HepG2 (cell line): Measurements from ENCODE around the gene DHRS9. TPM values are rescaled to one million over a fixed set of nuclear protein-coding genes. Genes with fewer than 3 reads are reported as not detected.

Experiments
- ATAC-seq: fragments of 200-7000 bp; cut with Tn5 transposase; 3 replicates; pipeline ENCODE4 v1.9.1; 2020; ENCODE audit warnings: mild to moderate bottlenecking, moderate library complexity
- BruUV-seq: library from RNA; stranded (reverse); fragments of 400-500 nt; replicated peaks from 2 replicates; lab custom pipeline; 2021; lab: Mats Ljungman, UMichigan
- CTCF ChIA-PET: fragments of 300-600 bp; formaldehyde crosslinking; extraction: SDS; loops from one replicate; lab custom pipeline; 2021; ENCODE audit warnings: low total read pairs, inconsistent platforms, low intra/inter-chr PET ratio; lab: Yijun Ruan, JAX
- POLR2A ChIA-PET: fragments of 350-600 bp; sonication (Branson Sonifier 250); formaldehyde crosslinking; loops from one replicate; lab custom pipeline; 2020; ENCODE audit warnings: antibody characterized with exemption, inconsistent platforms; lab: Yijun Ruan, JAX
- DNase-seq: peaks from one replicate; pipeline ENCODE4 v3.0.0-alpha.2; 2015; ENCODE audit warnings: low spot score
- FAIRE-seq: peaks from 3 replicates; lab custom pipeline; 2011; peaks lifted over from hg19 to GRCh38; lab: Jason Lieb, UNC
- H2AFZ ChIP-seq: one replicate; pipeline ENCODE4 v1.6.1; 2011; ENCODE audit warnings: low read length, inconsistent platforms
- H3K27ac ChIP-seq: fragments of 300-600 bp; 3 replicates; pipeline ENCODE4 v1.8.0; 2011; ENCODE audit warnings: mixed run types, mild to moderate bottlenecking, mixed read lengths, low read length, inconsistent platforms; ENCODE audit not compliant: insufficient read depth; ENCODE audit errors: extremely low read length
- H3K27me3 ChIP-seq, 2 experiments: fragments of 200-600 bp in 1 of 2; 2 replicates in 1 of 2; 3 replicates in 1 of 2; pipeline versions ENCODE4 v1.6.0 to v1.8.0; 2011; ENCODE audit warnings: low read length in 2 of 2, mild to moderate bottlenecking in 2 of 2, moderate library complexity in 2 of 2, inconsistent platforms in 1 of 2; ENCODE audit not compliant: insufficient read depth in 2 of 2, control insufficient read depth in 1 of 2
- H3K36me3 ChIP-seq, 2 experiments: fragments of 200-600 bp in 1 of 2; replicated peaks in 1 of 2; 2 replicates in 1 of 2; 3 replicates in 1 of 2; pipeline versions ENCODE4 v1.5.1 to v1.8.0; 2011; ENCODE audit warnings: low read length in 2 of 2, inconsistent platforms in 1 of 2; ENCODE audit not compliant: insufficient read depth in 2 of 2, control insufficient read depth in 1 of 2
- H3K4me1 ChIP-seq: 2 replicates; pipeline ENCODE4 v1.5.1; 2012; ENCODE audit warnings: low read length, inconsistent platforms; ENCODE audit not compliant: insufficient read depth
- H3K4me2 ChIP-seq: 2 replicates; pipeline ENCODE4 v1.6.0; 2011; ENCODE audit warnings: low read depth, low read length, inconsistent platforms
- H3K4me3 ChIP-seq, 3 experiments: fragments of 200-600 bp in 1 of 3; sonication (generic), shearing (Covaris generic) in 1 of 3; replicated peaks in 1 of 3; 2 replicates each; pipeline ENCODE4 v1.5.1; 2011 to 2016; ENCODE audit warnings: low read length in 3 of 3, inconsistent platforms in 2 of 3, low read depth in 2 of 3, mild to moderate bottlenecking in 2 of 3, control low read depth in 1 of 3, mixed read lengths in 1 of 3; ENCODE audit not compliant: insufficient read depth in 1 of 3
- H3K79me2 ChIP-seq: one replicate; pipeline ENCODE4 v1.6.1; 2011; ENCODE audit warnings: low read length, inconsistent platforms; ENCODE audit not compliant: insufficient read depth
- H3K9ac ChIP-seq: 2 replicates; pipeline ENCODE4 v1.6.0; 2011; ENCODE audit warnings: mild to moderate bottlenecking, low read depth, low read length, inconsistent platforms; ENCODE audit not compliant: insufficient read depth
- H3K9me3 ChIP-seq: 2 replicates; pipeline ENCODE4 v1.5.1; 2012; ENCODE audit warnings: mild to moderate bottlenecking, low read length
- H4K20me1 ChIP-seq: 2 replicates; pipeline ENCODE4 v1.6.0; 2011; ENCODE audit warnings: inconsistent platforms, mild to moderate bottlenecking, low read length, moderate library complexity; ENCODE audit not compliant: insufficient read depth
- MAF1 ChIP-seq: sonication (generic); formaldehyde crosslinking; IDR thresholded peaks from 2 replicates; pipeline ENCODE4 v1.5.0; 2020; ENCODE audit warnings: missing genetic modification reagents, borderline replicate concordance
- NFE2L2 ChIP-seq: fragments of 150-350 bp; IDR thresholded peaks from 2 replicates; pipeline ENCODE4 v1.6.1; 2014; ENCODE audit warnings: low read length
- PCBP1 ChIP-seq: fragments of 200-400 bp; formaldehyde crosslinking; IDR thresholded peaks from 2 replicates; pipeline ENCODE4 v1.6.1; 2017; ENCODE audit warnings: mild to moderate bottlenecking, low read depth, low read length, borderline replicate concordance
- SUZ12 ChIP-seq: fragments of 150-350 bp; IDR thresholded peaks from 2 replicates; pipeline ENCODE4 v1.6.1; 2014; ENCODE audit warnings: low read depth, low read length
- THYN1 ChIP-seq: sonication (generic); formaldehyde crosslinking; IDR thresholded peaks from 2 replicates; pipeline ENCODE4 v1.8.1; 2023; ENCODE audit warnings: low read depth, mild to moderate bottlenecking, moderate library complexity, missing genetic modification reagents, borderline replicate concordance
- YEATS4 ChIP-seq: sonication (generic); formaldehyde crosslinking; IDR thresholded peaks from 2 replicates; pipeline ENCODE4 v1.4.0; 2020; ENCODE audit warnings: missing genetic modification reagents, borderline replicate concordance
- ZMYM4 ChIP-seq: sonication (generic); formaldehyde crosslinking; IDR thresholded peaks from 2 replicates; pipeline ENCODE4 v1.8.1; 2023; ENCODE audit warnings: mild to moderate bottlenecking, missing genetic modification reagents
- ZNF234 ChIP-seq: sonication (generic); formaldehyde crosslinking; conservative IDR thresholded peaks from 2 replicates; pipeline ENCODE4 v1.5.1; 2020; ENCODE audit warnings: mild to moderate bottlenecking, missing genetic modification reagents
- ZNF235 ChIP-seq: sonication (generic); formaldehyde crosslinking; IDR thresholded peaks from 2 replicates; pipeline ENCODE4 v1.8.1; 2023; ENCODE audit warnings: mild to moderate bottlenecking, missing genetic modification reagents, borderline replicate concordance
- ZNF567 ChIP-seq: sonication (generic); formaldehyde crosslinking; IDR thresholded peaks from 2 replicates; pipeline ENCODE4 v1.8.1; 2023; ENCODE audit warnings: mild to moderate bottlenecking, missing genetic modification reagents, borderline replicate concordance
- ZNF629 ChIP-seq: sonication (generic); formaldehyde crosslinking; conservative IDR thresholded peaks from 2 replicates; pipeline ENCODE4 v1.5.0; 2020; ENCODE audit warnings: missing genetic modification reagents
- ZNF703 ChIP-seq: sonication (generic); formaldehyde crosslinking; IDR thresholded peaks from 2 replicates; pipeline ENCODE4 v1.5.1; 2020; ENCODE audit warnings: missing genetic modification reagents, mild to moderate bottlenecking, moderate library complexity, borderline replicate concordance
- WGBS: methylation state at CpG from one replicate; pipeline ENCODE4 v1.1.6; 2017; ENCODE audit warnings: low lambda C conversion rate; 5-methylcytosine and 5-hydroxymethylcytosine counted together
- in situ Hi-C: cut with HindIII; loops from 2 replicates; pipeline ENCODE4 v1.10.0; 2017; ENCODE audit warnings: low pct_unique_long_range_greater_than_20kb; ENCODE audit not compliant: extremely low pct_ligation_motif_present
- intact Hi-C: fragments of 100-400 bp; cut with micrococcal nuclease; formaldehyde crosslinking; loops from one replicate; pipeline ENCODE4 v1.10.0; 2022; ENCODE audit not compliant: unreplicated experiment
- polyA plus RNA-seq, 8 experiments: library from polyadenylated mRNA; depleted of rRNA in 3 of 8; stranded (reverse) in 7 of 8; unstranded in 1 of 8; fragments of >200 nt; fragmentation: Illumina TruSeq in 4 of 8; extraction: Trizol in 4 of 8; gene quantifications; 2 replicates each; pipeline versions ENCODE4 v1.2.1 to v1.2.3, GENCODE V29; 2011 to 2016; ENCODE audit warnings: low read depth in 4 of 8, missing spikeins in 1 of 8, mixed read lengths in 1 of 8; ENCODE audit not compliant: insufficient read depth in 1 of 8
- total RNA-seq, 5 experiments: library from RNA; depleted of rRNA; stranded (reverse); fragments of >200 nt; fragmentation: Illumina TruSeq; extraction: Trizol; gene quantifications; 2 replicates each; pipeline ENCODE4 v1.2.3, GENCODE V29; 2016; ENCODE audit warnings: low read depth in 1 of 5
- TF ChIP-seq, protein P1 (sequence below): sonication (generic); formaldehyde crosslinking; IDR thresholded peaks from 2 replicates; pipeline ENCODE4 v1.8.1; 2023; ENCODE audit warnings: mild to moderate bottlenecking, inconsistent platforms, moderate library complexity, missing genetic modification reagents, borderline replicate concordance

The DHRS9 gene
- total and polyA plus RNA-seq, 2 of the 13 experiments (the other 11 are each of a cell fraction or from before 2014, with no cell fraction given) = not detected

DNA sequence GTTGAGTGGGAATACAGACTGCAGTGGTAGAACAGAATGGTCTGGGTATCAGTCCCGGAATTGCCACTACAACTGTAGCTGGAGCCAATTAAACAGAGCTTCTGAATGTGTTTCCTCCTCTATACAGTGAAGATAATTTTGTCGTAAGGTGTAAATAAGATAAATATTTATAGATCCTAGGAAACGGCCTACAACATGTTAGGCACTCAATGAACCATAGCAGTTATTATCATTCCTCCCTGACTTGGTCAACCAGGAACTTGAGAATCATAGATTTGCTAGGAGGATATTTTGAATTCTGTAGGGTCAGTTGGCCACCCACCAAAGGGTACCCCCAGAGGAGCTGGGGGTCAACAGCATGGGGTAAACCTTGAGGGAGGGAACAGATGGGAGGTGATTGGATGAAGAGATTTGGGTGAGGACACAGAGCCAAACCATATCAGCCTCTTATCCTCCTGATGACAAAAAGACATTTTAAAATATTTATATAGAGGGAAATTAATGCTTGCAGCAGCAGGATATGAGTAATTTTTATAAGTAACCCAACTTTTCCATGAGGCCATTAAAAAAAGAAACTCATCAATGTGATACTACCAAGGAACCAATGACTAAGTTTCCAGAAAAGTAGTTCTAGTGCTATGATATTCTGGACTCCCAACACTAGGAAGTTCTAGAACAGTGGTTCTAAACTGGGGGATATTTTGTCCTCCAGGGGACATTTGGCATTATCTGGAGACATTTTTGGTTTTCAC is 4.0 kb downstream of the DHRS9 start:
- POLR2A ChIA-PET = no interaction called here
- Histone ChIP-seq H3K9ac (no peak overlapping the region), H3K27me3 (peaks cover 1 to 12% of the 10 kb centered on the region in 2 experiments; a peak in 2 of 5 replicates), H3K36me3 (no peaks in the 10 kb centered on the region), H3K4me2 (no peak overlapping the region), H3K27ac (no peak overlapping the region), H3K79me2 (no peaks in the 10 kb centered on the region), H4K20me1 (no peaks in the 10 kb centered on the region), H3K9me3 (no peaks in the 10 kb centered on the region), H2AFZ (no peak overlapping the region), H3K4me1 (no peaks in the 10 kb centered on the region; the same call in 1 of the 2 replicates), H3K4me3 (no peak overlapping the region)
- no peak for DNase-seq
- TF ChIP-seq, protein P1, sequence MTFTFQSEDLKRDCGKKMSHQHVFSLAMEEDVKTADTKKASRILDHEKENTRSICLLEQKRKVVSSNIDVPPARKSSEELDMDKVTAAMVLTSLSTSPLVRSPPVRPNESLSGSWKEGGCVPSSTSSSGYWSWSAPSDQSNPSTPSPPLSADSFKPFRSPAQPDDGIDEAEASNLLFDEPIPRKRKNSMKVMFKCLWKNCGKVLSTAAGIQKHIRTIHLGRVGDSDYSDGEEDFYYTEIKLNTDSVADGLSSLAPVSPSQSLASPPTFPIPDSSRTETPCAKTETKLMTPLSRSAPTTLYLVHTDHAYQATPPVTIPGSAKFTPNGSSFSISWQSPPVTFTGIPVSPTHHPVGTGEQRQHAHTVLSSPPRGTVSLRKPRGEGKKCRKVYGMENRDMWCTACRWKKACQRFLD (CRISPR knock-in tag) = no peak
- TF ChIP-seq ZNF235 (no peak), ZNF703 (CRISPR knock-in tag) (no peak), PCBP1 (no peak), THYN1 (CRISPR knock-in tag) (no peak), SUZ12 (no peak), ZMYM4 (no peak), MAF1 (CRISPR knock-in tag) (no peak), YEATS4 (no peak), ZNF234 (no peak), ZNF629 (CRISPR knock-in tag) (no peak), ZNF567 (no peak), NFE2L2 (no peak)
- ATAC-seq = no peak
- CTCF ChIA-PET = no interaction called here
- no TSS peak for BruUV-seq
- intact Hi-C loops (no loop called here), in situ Hi-C loops (no loop called here)
- WGBS = 25% methylated on average over 3 of the region's 3 CpGs
- FAIRE-seq = no peak
